Smooth muscle cell of the brain vasculature (primary cell): Measurements from ENCODE around the gene DMAC1.

Experiments used
- DNase-seq: peaks from one replicate; pipeline ENCODE4 v3.0.0-alpha.2; 2012; ENCODE audit warnings: low read depth, low spot score

DMAC1 gene

DNA sequence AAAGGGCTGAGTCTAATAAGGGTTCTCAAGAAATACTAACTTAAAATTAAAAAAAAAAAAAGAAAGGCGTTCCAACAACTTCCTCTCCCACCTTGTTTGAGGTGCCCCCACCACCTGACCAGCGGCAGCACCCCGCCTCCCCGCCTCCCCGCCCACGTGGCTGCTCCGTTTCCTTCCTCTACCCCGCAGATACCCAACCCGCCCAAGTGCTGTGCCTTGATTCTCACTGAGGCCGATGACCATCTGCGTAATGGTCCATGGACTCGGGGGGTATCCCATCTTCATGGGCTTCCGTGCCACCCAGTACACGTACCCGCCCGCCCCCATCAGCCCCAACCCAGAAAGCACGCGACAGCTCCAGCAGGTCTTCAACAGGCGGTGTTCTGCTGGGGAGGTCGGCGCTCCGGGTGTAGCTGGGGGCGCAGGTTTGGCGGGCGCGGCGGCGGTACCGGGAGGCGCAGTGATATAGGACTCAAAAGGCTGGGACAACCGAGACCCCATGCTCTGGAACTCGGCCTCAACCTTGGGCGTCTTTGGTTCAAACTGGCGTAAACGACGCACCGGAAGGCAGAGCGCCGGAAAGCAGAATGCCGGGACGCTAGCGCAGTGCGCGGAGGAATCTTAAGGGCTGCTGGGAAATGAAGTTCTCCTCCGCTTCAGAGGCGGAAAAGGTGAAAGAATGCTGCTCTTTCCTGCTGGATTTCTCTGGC is at the start of gene DMAC1:
Gene DMAC1, minus strand, starts transcription at position 545 of the 710 bp plus-strand sequence. Its CDS starts 44 bp downstream, at position 501.
- peak; percentile 50 for DNase-seq

DNA sequence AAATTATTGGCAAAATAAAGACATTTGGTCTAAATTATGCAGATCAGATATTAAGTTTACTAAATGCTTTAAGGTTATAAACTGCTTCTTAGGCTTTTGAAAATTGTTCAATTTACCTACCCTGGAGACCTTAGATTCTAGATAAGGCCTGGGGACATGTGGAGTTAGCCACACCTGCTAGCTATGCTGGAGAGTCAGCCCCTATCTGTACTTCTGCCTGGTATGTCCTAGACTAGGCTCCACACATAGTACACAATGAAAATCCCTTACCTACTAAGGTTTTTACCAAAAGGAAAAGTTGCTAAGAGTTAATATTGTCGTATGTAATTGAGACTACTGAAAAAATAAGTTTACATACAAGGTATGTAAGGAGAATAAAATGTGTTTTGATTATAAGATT is 49.8 kb upstream of the DMAC1 start:
- DNase-seq = no peak

DNA sequence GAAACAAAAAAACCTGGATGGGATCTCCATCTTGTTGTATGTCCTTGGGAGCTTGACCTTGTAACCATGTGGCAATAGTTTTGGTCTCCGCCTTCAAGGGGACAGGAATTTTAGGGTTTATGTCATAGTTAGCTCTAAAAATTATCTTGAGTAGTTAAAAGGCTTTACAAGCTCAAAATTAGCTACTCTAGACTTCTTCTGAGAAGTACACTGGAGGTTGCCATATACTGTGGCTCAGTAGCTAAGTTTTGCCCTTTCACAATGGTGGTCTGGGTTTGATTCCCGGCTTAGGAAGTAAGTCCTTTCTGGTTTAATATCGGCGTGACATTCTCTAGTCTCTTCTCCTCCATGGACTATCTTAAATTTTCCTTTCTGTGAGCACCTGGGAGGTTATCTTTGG is 48.9 kb upstream of the DMAC1 start:
- DNase-seq = no peak

DNA sequence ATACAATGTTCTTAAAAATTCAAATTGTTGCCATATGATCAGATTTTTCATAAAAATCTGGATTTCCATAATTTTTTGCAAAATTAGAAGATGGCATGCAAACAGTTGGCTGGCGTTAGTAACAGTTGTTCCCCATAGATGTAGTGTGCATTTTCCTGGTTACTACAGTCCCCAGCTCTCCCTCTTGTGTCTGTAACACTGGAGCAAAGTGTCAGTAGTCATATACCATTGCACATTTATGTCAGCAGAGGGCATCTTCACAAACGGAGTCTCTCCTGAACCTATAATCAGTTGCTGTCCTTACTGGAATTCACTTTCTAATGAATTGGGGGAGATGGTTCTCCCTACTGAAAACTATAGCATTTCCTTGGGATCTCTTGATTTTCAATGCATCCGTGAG is 44.7 kb upstream of the DMAC1 start:
- DNase-seq = no peak

DNA sequence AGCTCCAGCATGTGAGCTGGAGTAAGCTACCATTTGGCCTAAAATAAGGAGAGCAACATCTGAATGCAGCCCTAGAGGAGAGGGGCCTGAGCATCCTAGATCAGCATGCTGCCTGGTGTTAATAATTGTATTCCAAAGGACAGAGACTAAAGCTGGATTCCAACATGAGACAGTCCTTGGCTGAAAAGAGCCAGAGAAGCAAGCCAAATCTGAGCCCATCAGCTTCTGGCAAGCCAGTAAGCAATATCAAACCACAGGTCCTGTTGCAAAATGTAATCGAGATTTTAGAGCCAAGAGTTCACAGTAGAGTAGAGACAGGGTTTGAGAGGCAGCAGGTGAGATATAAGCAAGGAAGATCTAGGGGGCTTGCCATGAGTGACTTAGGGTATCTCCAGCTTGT is 42.3 kb upstream of the DMAC1 start:
- DNase-seq = no peak

GRCh38 chr9:7834531-7834930 is 35.0 kb upstream of the DMAC1 start:
- no peak for DNase-seq

DNA sequence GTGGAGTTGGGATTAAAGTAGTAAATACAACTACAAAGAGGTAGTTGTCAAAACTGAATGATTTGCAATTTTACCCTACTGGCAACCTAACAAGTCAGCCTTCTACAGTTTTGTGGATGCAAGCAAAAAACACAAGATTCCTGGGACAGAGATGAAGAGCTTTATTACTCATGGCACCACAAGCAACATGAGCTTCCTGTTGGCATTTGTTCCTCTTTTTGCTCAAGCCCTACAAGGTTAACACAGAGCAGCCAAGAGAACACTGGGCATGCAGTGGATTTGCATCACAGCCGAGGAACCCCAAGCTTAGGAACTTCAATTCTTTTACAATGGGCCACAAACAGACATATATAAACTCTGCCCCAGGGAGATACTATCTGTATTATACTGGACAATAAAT is 28.8 kb upstream of the DMAC1 start:
- no peak for DNase-seq

DNA sequence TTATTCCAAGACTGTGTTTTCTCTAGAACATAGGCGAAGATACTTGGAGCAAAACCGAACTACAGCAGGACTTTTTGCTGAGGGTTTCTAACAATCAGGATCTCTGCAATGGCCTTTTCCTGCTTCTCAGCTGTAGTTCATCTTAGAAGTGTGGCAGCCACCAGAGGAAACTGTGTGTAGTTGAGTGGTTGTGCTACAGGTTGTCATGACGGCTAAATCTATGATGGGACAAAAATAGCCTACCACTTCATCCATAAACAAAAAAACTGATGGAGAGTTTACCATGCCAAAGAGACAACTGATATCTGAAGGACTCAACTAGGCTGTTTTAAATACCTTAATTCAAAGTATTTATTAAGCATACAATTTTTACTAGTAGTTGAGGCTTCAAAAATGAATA is 28.2 kb upstream of the DMAC1 start:
- no peak for DNase-seq

- no peak for DNase-seq
These were observed 27.5 kb upstream of the DMAC1 start for GRCh38 chr9:7827056-7827455.

DNA sequence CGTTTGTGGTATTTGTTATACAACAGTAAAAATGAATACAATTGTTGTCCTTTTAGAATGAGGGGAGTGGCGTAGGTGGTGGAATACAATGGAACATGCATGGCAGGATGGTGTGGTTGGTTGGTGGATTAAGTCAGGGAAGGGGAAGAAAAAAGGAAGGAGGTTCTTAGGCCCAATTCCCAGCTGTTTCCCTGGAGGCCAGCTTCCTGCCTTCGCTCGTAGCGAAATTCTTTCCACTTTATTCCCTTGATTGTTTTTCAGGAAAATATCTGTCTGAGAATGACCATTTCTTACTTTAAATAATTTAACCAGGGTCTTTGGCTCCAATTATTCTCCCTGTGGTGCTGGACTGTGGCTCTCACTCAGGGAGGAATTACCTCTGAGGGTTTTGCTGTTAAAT is 24.1 kb upstream of the DMAC1 start:
- DNase-seq = no peak

- DNase-seq = no peak
These were observed 20.4 kb upstream of the DMAC1 start for GRCh38 chr9:7819984-7820383.

- no peak for DNase-seq
These were observed 16.4 kb upstream of the DMAC1 start for GRCh38 chr9:7816021-7816420.

- no peak for DNase-seq
These were observed 13.5 kb upstream of the DMAC1 start for GRCh38 chr9:7813030-7813429.

GRCh38 chr9:7811677-7812076 is 12.1 kb upstream of the DMAC1 start:
- no peak for DNase-seq

GRCh38 chr9:7802666-7803065 is 3.1 kb upstream of the DMAC1 start:
- DNase-seq = no peak

DNA sequence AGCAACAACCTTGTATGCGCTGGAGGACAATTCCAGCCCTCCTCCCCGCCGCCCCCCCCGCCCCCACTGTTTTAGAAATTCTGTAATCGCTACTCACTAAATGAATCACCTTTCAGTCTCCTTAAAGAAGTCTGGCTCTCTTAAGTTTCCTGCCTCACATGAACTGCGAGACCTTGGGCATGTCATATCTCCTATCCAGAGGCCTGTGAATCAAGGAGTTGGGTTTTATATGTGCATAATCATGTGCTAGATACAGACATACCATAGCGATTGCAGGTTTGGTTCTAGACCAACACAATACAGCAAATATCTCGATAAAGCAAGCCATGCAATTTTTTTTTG is 337 bp upstream of the DMAC1 start:
- DNase-seq = no peak

DNA sequence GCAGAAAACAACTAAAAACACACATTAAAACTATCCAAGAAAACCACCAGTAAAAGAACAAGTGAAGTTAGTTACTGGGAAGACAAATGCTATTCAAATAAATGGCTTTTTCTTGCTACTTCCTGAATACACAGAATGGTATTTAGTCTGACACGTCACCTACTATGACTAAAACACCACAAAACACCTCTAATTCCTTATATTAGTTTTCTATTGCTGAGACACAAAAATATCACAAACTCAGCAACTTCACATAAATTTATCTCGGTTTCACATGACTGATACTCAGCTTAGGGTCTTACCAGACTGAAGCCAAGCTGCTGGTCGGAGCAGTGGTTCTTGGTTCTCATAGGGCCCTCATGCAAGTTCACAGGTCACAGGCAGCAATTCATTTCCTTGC is 5.4 kb downstream of the DMAC1 start:
- DNase-seq = no peak

DNA sequence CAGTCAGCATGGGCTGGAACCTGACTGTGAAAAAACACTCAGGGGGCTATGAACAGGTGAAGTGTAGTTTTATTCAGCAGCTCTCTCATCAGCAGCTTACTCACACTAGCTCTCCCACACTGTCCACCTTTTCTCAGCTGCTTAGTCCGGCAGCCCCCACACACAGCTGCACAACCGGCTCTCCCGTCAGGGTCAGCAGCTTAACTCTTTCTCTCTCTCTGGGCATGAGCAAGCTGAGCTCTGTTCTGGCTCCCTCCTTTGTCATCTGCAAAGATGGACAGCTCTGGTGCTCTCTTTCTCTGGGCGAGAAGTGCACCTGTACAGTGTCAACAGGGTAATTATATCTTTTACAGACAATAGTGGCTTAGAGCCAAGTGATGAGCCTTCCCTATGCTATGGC is 8.2 kb downstream of the DMAC1 start:
- DNase-seq = no peak

- DNase-seq = no peak
These were observed 8.8 kb downstream of the DMAC1 start for GRCh38 chr9:7790819-7791182.

DNA sequence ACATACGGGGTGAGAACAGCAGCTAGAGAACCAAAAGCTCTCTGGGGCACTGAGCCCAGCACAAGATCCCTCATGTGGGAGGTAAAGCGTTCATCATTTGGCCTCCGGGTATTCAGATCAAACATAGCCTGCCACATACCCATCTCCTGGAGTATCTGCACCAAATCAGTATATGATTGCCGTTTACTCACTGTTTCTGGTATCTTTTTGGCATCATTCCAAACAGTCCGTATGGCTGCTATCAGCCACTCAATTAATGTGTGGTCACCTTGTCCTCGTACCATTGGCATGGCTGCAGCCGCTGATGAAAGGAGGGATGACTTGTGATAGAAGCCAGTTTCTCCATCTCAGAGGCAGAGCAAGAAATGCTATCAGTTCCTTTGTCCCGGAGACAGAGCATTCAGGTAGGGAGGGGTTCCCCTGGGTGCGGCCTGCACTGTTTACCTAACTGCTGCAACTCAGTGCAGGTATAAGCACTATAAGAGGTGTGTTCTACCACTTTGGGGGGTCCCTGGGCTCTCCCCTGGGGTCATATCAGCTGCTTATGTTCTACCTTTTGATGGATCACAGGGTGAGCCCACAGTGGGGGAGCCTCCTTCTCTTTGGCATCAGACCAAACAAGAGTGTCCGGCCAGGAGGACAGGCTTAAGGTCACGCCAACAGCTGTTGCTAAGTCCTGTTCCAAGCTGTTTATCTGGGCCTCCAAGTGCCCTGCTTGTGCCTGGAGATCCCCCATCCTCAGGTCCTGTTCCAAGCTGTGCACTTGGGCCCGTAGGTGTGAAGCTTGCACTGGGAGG is 9.4 kb downstream of the DMAC1 start:
- DNase-seq = no peak

DNA sequence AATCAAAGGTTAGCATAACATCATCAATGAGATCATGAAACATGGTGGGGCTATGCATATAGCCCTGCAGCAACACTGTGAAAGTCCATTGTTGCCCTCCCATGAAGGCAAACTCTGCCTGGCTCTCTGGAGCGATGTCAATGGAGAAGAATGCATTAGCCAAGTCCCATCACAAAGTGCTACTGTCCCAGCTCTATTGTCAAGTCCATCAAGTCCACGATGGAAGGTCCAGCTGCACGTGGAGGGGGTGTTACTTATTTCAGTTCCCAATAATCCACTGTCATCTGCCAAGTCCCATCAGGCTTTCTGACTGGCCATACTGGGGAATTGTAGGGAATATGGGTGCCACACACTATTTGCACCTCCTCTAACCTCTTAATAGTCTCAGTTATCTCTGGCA is 10.8 kb downstream of the DMAC1 start:
- no peak for DNase-seq

GRCh38 chr9:7785813-7786212 is 13.8 kb downstream of the DMAC1 start:
- DNase-seq = no peak

DNA sequence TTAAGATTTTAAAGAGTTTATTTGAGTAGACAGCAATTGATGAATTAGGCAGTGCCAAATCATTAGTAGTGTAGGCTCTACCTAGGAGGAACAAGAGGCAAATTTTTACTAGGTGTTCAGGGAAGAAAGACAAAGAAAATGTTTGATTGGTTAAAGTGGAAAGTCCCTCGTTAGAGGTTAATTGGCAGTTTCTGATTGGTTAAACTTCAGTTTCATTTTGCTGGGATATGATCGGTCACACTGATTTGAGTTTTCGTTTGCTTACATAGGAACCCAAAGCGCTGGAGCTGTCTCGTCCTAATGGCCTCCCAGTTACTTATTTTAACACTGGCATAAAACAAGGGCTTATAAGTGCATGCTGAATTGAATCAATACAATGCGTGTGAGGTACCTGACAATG is 15.1 kb downstream of the DMAC1 start:
- DNase-seq = no peak
